Mucosa of rectum (tissue), 2 donors: Measurements from ENCODE around the gene ADAMTS5.
A peak's percentile ranks its signal among the peaks of the same experiment; 100 is the strongest.

Experiments used
- H3K27ac ChIP-seq, 2 donors: one replicate each; pipeline ENCODE4 v1.7.0; 2013; ENCODE audit warnings: inconsistent platforms in 2 of 2, low read depth in 2 of 2, low read length in 2 of 2
- H3K27me3 ChIP-seq, 2 donors: one replicate each; pipeline ENCODE4 v1.7.0; 2013; ENCODE audit warnings: low read length in 2 of 2; ENCODE audit not compliant: control insufficient read depth in 2 of 2, insufficient read depth in 2 of 2
- H3K36me3 ChIP-seq, 2 donors: one replicate each; pipeline ENCODE4 v1.7.0; 2013; ENCODE audit warnings: low read length in 2 of 2; ENCODE audit not compliant: control insufficient read depth in 2 of 2, insufficient read depth in 2 of 2
- H3K4me1 ChIP-seq, 2 donors: one replicate each; pipeline ENCODE4 v1.7.0; 2013; ENCODE audit warnings: low read length in 2 of 2, mild to moderate bottlenecking in 1 of 2; ENCODE audit not compliant: control insufficient read depth in 2 of 2, insufficient read depth in 2 of 2
- H3K4me3 ChIP-seq, 2 donors: one replicate each; pipeline ENCODE4 v1.7.0; 2013; ENCODE audit warnings: low read length in 2 of 2
- H3K9ac ChIP-seq, 2 donors: one replicate each; pipeline ENCODE4 v1.7.0; 2013; ENCODE audit warnings: low read length in 2 of 2, low read depth in 1 of 2, mild to moderate bottlenecking in 1 of 2
- H3K9me3 ChIP-seq, 2 donors: one replicate each; pipeline ENCODE4 v1.7.0; 2013; ENCODE audit warnings: low read length in 2 of 2; ENCODE audit not compliant: control insufficient read depth in 2 of 2
- donor health status: healthy.
- donor health status: Normal muscosa, but diverticular disease.

ADAMTS5 gene

DNA sequence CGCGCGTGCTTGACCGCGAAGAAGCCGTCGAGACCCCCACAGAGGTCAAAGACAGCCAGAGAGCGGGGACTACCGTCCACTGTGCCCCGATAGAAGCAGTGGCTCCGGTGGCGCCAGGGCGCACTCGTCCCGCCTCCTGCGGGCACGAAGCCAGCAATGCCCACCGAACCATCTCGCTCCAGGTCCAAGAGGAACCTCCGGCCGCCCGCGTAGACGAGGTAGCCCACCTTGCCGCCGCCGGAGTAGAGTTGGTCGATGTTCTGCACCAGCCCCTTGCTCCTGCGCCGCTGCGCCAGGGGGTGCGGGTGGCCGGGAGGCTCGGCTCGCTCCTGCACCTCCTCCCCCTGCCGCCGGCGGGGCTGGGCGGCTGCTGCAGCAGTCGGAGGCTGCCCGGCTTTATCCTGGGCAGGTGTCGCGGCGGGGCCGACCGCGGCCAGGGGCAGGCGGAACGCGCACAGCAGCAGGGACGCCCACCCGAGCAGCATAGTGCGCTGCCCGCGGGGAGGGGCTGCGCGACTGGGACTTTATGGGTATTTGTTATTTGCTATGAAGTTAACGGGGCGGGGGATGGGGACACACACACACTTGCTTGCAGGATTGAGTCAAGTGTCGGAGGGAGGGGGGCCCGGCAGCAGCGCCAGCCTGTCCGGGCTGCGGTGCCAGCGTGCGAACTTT lies 844 bp downstream of the ADAMTS5 start:
- H3K9me3 ChIP-seq, result no peaks in the 10 kb centered on the region
- peak overlapping the region; percentile 49 to 60 for H3K4me3 ChIP-seq
- H3K9ac ChIP-seq, result peak overlapping the region; percentile 32 to 55
- H3K27ac ChIP-seq, result peak overlapping the region; percentile 35 to 40
- peaks cover 5 to 13% of the 10 kb centered on the region in 2 donors for H3K27me3 ChIP-seq
- H3K36me3 ChIP-seq, result no peaks in the 10 kb centered on the region
- H3K4me1 ChIP-seq, result no peaks in the 10 kb centered on the region

GRCh38 chr21:26965040-26965906 lies 1.6 kb downstream of the ADAMTS5 start:
- Histone ChIP-seq H3K27me3 (peaks cover 5 to 13% of the 10 kb centered on the region in 2 donors), H3K4me1 (no peaks in the 10 kb centered on the region), H3K36me3 (no peaks in the 10 kb centered on the region), H3K9ac (peak overlapping the region; percentile 32 to 55), H3K27ac (peak overlapping the region; percentile 40 to 48), H3K4me3 (peak overlapping the region; percentile 49 to 60), H3K9me3 (no peaks in the 10 kb centered on the region)

GRCh38 chr21:26964170-26964778 lies 2.6 kb downstream of the ADAMTS5 start:
- Histone ChIP-seq H3K36me3 (no peaks in the 10 kb centered on the region), H3K9me3 (no peaks in the 10 kb centered on the region), H3K9ac (no peak overlapping the region), H3K27me3 (peaks cover 5 to 13% of the 10 kb centered on the region in 2 donors), H3K4me3 (peak overlapping the region in 1 of 2 donors; percentile 49), H3K4me1 (no peaks in the 10 kb centered on the region), H3K27ac (peak overlapping the region; percentile 49 to 51)

GRCh38 chr21:26962621-26963181 lies 4.2 kb downstream of the ADAMTS5 start:
- Histone ChIP-seq H3K36me3 (no peaks in the 10 kb centered on the region), H3K9me3 (no peaks in the 10 kb centered on the region), H3K27ac (peak overlapping the region in 1 of 2 donors; percentile 32), H3K27me3 (peaks cover 5 to 13% of the 10 kb centered on the region in 2 donors), H3K4me3 (peak overlapping the region in 1 of 2 donors; percentile 15), H3K4me1 (no peaks in the 10 kb centered on the region), H3K9ac (no peak overlapping the region)

GRCh38 chr21:26961698-26962097 lies 5.2 kb downstream of the ADAMTS5 start:
- H3K9ac ChIP-seq, result no peak overlapping the region
- H3K4me3 ChIP-seq, result no peak overlapping the region

DNA sequence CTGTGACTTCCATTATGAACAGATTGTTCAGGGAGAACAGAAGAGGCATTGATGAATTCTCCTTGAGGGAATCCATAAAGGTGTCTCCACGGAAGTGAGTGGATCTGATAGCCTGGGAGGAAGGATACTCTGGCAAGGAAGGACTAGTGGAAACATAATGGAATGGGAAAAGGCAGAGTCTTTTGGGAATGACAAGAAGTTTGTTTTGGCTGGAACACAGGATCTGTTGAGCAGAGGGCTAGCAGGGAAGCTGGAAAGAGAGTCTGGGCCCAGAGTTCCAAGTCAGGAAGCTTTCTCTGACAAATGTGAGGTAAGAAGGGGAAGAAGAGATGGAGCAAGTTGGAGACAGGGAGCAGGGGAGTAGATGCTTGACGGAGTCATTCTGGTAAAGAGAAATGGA lies 8.1 kb downstream of the ADAMTS5 start:
- Histone ChIP-seq H3K27me3 (no peaks in the 10 kb centered on the region), H3K36me3 (no peaks in the 10 kb centered on the region), H3K27ac (no peak overlapping the region), H3K9me3 (no peaks in the 10 kb centered on the region), H3K4me3 (no peak overlapping the region), H3K9ac (no peak overlapping the region), H3K4me1 (no peaks in the 10 kb centered on the region)

More at GRCh38 chr21:26961698-26962097, 5.2 kb downstream of the ADAMTS5 start:
- Histone ChIP-seq H3K27me3 (peaks cover 0 to 8% of the 10 kb centered on the region in 2 donors), H3K4me1 (no peaks in the 10 kb centered on the region), H3K36me3 (no peaks in the 10 kb centered on the region), H3K9me3 (no peaks in the 10 kb centered on the region), H3K27ac (no peak overlapping the region)

DNA sequence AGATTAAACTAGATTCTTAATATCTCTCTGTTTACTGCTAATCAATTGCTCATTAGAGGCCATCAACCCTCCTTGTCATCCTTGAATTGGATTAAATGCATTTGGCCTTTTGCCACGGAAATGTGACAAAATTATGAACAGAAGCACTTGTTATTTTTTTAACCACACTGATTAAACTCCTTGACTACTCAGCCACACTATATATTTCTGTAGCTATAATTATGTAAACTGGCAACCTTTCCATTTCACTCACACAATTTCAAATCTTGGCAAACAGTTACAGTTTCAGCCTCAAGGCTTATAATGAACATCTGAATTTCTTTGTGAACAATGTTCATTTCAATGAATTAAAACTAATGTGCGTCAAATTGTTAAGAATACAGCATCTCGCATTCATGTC lies 10.1 kb downstream of the ADAMTS5 start:
- Histone ChIP-seq H3K27me3 (no peaks in the 10 kb centered on the region), H3K9me3 (no peaks in the 10 kb centered on the region), H3K27ac (no peak overlapping the region), H3K9ac (no peak overlapping the region), H3K4me1 (no peaks in the 10 kb centered on the region), H3K4me3 (no peak overlapping the region), H3K36me3 (no peaks in the 10 kb centered on the region)

GRCh38 chr21:26956216-26956615 lies 10.7 kb downstream of the ADAMTS5 start:
- H3K36me3 ChIP-seq, result no peaks in the 10 kb centered on the region
- H3K4me3 ChIP-seq, result no peak overlapping the region
- H3K9me3 ChIP-seq, result no peaks in the 10 kb centered on the region
- H3K27me3 ChIP-seq, result no peaks in the 10 kb centered on the region
- no peak overlapping the region for H3K9ac ChIP-seq
- H3K27ac ChIP-seq, result no peak overlapping the region
- no peaks in the 10 kb centered on the region for H3K4me1 ChIP-seq

DNA sequence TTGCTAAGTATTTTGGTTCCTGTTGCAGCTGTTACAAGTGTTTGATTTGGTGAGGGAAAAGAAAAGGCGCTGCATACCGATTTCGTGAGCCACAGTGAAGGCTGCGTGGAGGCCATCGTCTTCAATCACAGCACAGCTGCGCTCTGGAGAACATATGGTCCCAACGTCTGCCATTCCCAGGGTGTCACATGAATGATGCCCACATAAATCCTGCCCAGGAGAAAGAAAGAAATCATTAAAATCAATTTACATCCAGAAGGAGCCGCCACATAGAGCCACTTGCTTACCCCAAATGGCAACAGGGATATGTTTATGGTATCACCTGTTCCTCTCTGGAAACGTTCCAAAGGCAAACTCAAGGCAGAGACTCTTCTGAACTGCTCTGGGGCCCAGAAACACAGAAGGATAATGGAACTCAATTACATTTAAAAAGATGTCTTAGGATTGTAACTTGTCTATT lies 12.2 kb downstream of the ADAMTS5 start:
- Histone ChIP-seq H3K4me3 (no peak overlapping the region), H3K27ac (no peak overlapping the region), H3K4me1 (no peaks in the 10 kb centered on the region), H3K9me3 (no peaks in the 10 kb centered on the region), H3K36me3 (no peaks in the 10 kb centered on the region), H3K27me3 (no peaks in the 10 kb centered on the region), H3K9ac (no peak overlapping the region)
